Left renal pelvis (tissue), 4 donors: Measurements from ENCODE around the gene SHB. TPM values are rescaled to one million over a fixed set of nuclear protein-coding genes. Genes with fewer than 3 reads are reported as not detected.

Source experiments
- DNase-seq, 4 donors: peaks; one replicate each; pipeline ENCODE4 v3.0.0-alpha.2; 2013; ENCODE audit warnings: low read depth in 4 of 4, low spot score in 3 of 4
- polyA plus RNA-seq, 4 donors: library from polyadenylated mRNA; unstranded; fragments of 120-200 nt; gene quantifications; one replicate each; pipeline ENCODE4 v1.2.1, GENCODE V29; 2013; ENCODE audit not compliant: insufficient read length in 4 of 4

SHB gene
- polyA plus RNA-seq, 4 donors = 4.7 to 19.3 (median 15.9) TPM

GRCh38 chr9:37924538-37924937 lies 144.5 kb downstream of the SHB start:
- no peak for DNase-seq

- DNase-seq = no peak
Observed at GRCh38 chr9:37923796-37924427, 145.1 kb downstream of the SHB start.

- no peak for DNase-seq
Observed at GRCh38 chr9:37923118-37923795, 145.8 kb downstream of the SHB start.

GRCh38 chr9:37922363-37923117 lies 146.5 kb downstream of the SHB start:
- no peak for DNase-seq

GRCh38 chr9:37921546-37922300 lies 147.3 kb downstream of the SHB start:
- DNase-seq = no peak

GRCh38 chr9:37921168-37921510 lies 147.9 kb downstream of the SHB start:
- DNase-seq = no peak

- no peak for DNase-seq
Observed at GRCh38 chr9:37920471-37921167, 148.4 kb downstream of the SHB start.

GRCh38 chr9:37919956-37920335 lies 149.1 kb downstream of the SHB start:
- no peak for DNase-seq

GRCh38 chr9:37919246-37919955 lies 149.6 kb downstream of the SHB start:
- DNase-seq = no peak

GRCh38 chr9:37918665-37919170 lies 150.3 kb downstream of the SHB start:
- no peak for DNase-seq

- no peak for DNase-seq
Observed at GRCh38 chr9:37917801-37918664, 151.0 kb downstream of the SHB start.

GRCh38 chr9:37917313-37917731 lies 151.7 kb downstream of the SHB start:
- no peak for DNase-seq

- DNase-seq = no peak
Observed at GRCh38 chr9:37916471-37917312, 152.3 kb downstream of the SHB start.

- DNase-seq = no peak
Observed at GRCh38 chr9:37915911-37916470, 153.0 kb downstream of the SHB start.

GRCh38 chr9:37914701-37915358 lies 154.2 kb downstream of the SHB start:
- DNase-seq = no peak

- DNase-seq = no peak
Observed at GRCh38 chr9:37914154-37914551, 154.9 kb downstream of the SHB start.
